ENCODE data around the gene DEDD. TPM values are rescaled to one million over a fixed set of nuclear protein-coding genes. Genes with fewer than 3 reads are reported as not detected.

DEDD gene
- total RNA-seq, 1 experiment from 2014 or later, result 40.4 TPM

GRCh38 chr1:161159087-161159912, 26.8 kb upstream of the DEDD start, which contains the start of gene USP21:
Gene USP21 (plus strand): TSS chr1:161159500. CDS start chr1:161160641, 1,141 bp downstream.
- Mint-ChIP-seq H3K27ac (ENCODE audit: unreplicated experiment) (peak within 1 kb of the TSS; percentile 78), H3K4me1 (ENCODE audit: low read depth, unreplicated experiment) (peaks cover 52% of the 10 kb centered on the region), H3K27me3 (ENCODE audit: unreplicated experiment) (no peaks in the 10 kb centered on the region), H3K4me3 (ENCODE audit: low read depth, unreplicated experiment) (peak within 1 kb of the TSS; percentile 94), H3K9me3 (ENCODE audit: low read depth, unreplicated experiment) (no peaks in the 10 kb centered on the region), H3K36me3 (ENCODE audit: insufficient read depth, unreplicated experiment) (peaks cover 66% of the 10 kb centered on the region)
- CTCF ChIA-PET, result interaction anchor here (1.1 kb wide), 1 partner anchor 18 kb away, joined by 3 read pairs; no protein-coding TSS in a partner anchor
- peak; percentile 96 for DNase-seq
- intact Hi-C loops (cut with micrococcal nuclease; ENCODE audit: unreplicated experiment), result no loop called here
- TF ChIP-seq, protein P1, sequence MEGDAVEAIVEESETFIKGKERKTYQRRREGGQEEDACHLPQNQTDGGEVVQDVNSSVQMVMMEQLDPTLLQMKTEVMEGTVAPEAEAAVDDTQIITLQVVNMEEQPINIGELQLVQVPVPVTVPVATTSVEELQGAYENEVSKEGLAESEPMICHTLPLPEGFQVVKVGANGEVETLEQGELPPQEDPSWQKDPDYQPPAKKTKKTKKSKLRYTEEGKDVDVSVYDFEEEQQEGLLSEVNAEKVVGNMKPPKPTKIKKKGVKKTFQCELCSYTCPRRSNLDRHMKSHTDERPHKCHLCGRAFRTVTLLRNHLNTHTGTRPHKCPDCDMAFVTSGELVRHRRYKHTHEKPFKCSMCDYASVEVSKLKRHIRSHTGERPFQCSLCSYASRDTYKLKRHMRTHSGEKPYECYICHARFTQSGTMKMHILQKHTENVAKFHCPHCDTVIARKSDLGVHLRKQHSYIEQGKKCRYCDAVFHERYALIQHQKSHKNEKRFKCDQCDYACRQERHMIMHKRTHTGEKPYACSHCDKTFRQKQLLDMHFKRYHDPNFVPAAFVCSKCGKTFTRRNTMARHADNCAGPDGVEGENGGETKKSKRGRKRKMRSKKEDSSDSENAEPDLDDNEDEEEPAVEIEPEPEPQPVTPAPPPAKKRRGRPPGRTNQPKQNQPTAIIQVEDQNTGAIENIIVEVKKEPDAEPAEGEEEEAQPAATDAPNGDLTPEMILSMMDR (IDR thresholded peaks at IDR 0.05; ENCODE audit: unreplicated experiment), result peak; percentile 40
- BruUV-seq (replicated peaks), result TSS peak; percentile 2

- TF ChIP-seq, protein P1 (IDR thresholded peaks at IDR 0.05; ENCODE audit: unreplicated experiment), result no peak
- no peak for DNase-seq
- peaks cover 66% of the 10 kb centered on the region for H3K36me3 Mint-ChIP-seq (ENCODE audit: insufficient read depth, unreplicated experiment)
- peak overlapping the region; percentile 78 for H3K27ac Mint-ChIP-seq (ENCODE audit: unreplicated experiment)
- CTCF ChIA-PET, result interaction anchor here (0.5 to 1.1 kb wide), 3 partner anchors 13 to 67 kb away, joined by 3 to 5 read pairs (median 4); partner anchors contain the start of gene TOMM40L
- H3K9me3 Mint-ChIP-seq (ENCODE audit: low read depth, unreplicated experiment), result no peaks in the 10 kb centered on the region
- peaks cover 52% of the 10 kb centered on the region for H3K4me1 Mint-ChIP-seq (ENCODE audit: low read depth, unreplicated experiment)
- BruUV-seq (replicated peaks), result no TSS peak
- no peaks in the 10 kb centered on the region for H3K27me3 Mint-ChIP-seq (ENCODE audit: unreplicated experiment)
- H3K4me3 Mint-ChIP-seq (ENCODE audit: low read depth, unreplicated experiment), result peak overlapping the region; percentile 94
- intact Hi-C loops (cut with micrococcal nuclease; ENCODE audit: unreplicated experiment), result no loop called here
Measured at GRCh38 chr1:161158316-161159010, 26.0 kb upstream of the DEDD start.

GRCh38 chr1:161157867-161158266, 25.4 kb upstream of the DEDD start:
- Mint-ChIP-seq H3K27ac (ENCODE audit: unreplicated experiment) (no peak overlapping the region), H3K4me3 (ENCODE audit: low read depth, unreplicated experiment) (peak overlapping the region; percentile 94), H3K36me3 (ENCODE audit: insufficient read depth, unreplicated experiment) (peaks cover 66% of the 10 kb centered on the region), H3K27me3 (ENCODE audit: unreplicated experiment) (no peaks in the 10 kb centered on the region), H3K9me3 (ENCODE audit: low read depth, unreplicated experiment) (no peaks in the 10 kb centered on the region), H3K4me1 (ENCODE audit: low read depth, unreplicated experiment) (peaks cover 52% of the 10 kb centered on the region)
- TF ChIP-seq, protein P1 (IDR thresholded peaks at IDR 0.05; ENCODE audit: unreplicated experiment), result no peak
- CTCF ChIA-PET, result interaction anchor here (0.6 to 0.9 kb wide), 3 partner anchors 8 to 68 kb away, joined by 3 to 10 read pairs (median 4); partner anchors contain the start of genes PPOX and TOMM40L
- no TSS peak for BruUV-seq (replicated peaks)
- no peak for DNase-seq
- intact Hi-C loops (cut with micrococcal nuclease; ENCODE audit: unreplicated experiment), result no loop called here

- intact Hi-C loops (cut with micrococcal nuclease; ENCODE audit: unreplicated experiment), result no loop called here
- Mint-ChIP-seq H3K9me3 (ENCODE audit: low read depth, unreplicated experiment) (no peaks in the 10 kb centered on the region), H3K27ac (ENCODE audit: unreplicated experiment) (peak within 1 kb of the TSS; percentile 100), H3K4me1 (ENCODE audit: low read depth, unreplicated experiment) (peaks cover 27% of the 10 kb centered on the region), H3K27me3 (ENCODE audit: unreplicated experiment) (no peaks in the 10 kb centered on the region), H3K36me3 (ENCODE audit: insufficient read depth, unreplicated experiment) (peaks cover 35% of the 10 kb centered on the region), H3K4me3 (ENCODE audit: low read depth, unreplicated experiment) (peak within 1 kb of the TSS; percentile 98)
- TSS peak; percentile 98 for BruUV-seq (replicated peaks)
- CTCF ChIA-PET, result interaction anchor here (0.5 to 1.3 kb wide), 4 partner anchors 12 to 883 kb away, joined by 3 to 5 read pairs (median 3); partner anchors contain the start of gene PPOX
- TF ChIP-seq, protein P1 (IDR thresholded peaks at IDR 0.05; ENCODE audit: unreplicated experiment), result no peak
- peak; percentile 84 for DNase-seq
Measured at GRCh38 chr1:161153682-161154337, 21.3 kb upstream of the DEDD start, which contains the start of gene UFC1. Gene UFC1 (plus strand): TSS chr1:161153978. CDS start chr1:161153998, 20 bp downstream.
